HUDEP-2 (cell line): ENCODE measurements around the gene PRR12.

Source experiments
- DNase-seq, 76 experiments: peaks; one replicate each; lab custom pipeline; 2025; ENCODE audit not compliant: unreplicated experiment in 76 of 76; lab: John Stamatoyannopoulos, UW

The PRR12 gene

GRCh38 chr19:49589502-49589905, 1.5 kb upstream of the PRR12 start:
- DNase-seq, result no peak

- peak; percentile 88 to 100 (median 99) for DNase-seq
Measured at GRCh38 chr19:49590071-49590970, 661 bp upstream of the PRR12 start.

GRCh38 chr19:49591731-49592485, 926 bp downstream of the PRR12 start:
- DNase-seq, result peak in 40 of 76 experiments; percentile 17 to 73 (median 46)

GRCh38 chr19:49592486-49593232, 1.7 kb downstream of the PRR12 start:
- DNase-seq, result peak in 23 of 76 experiments; percentile 10 to 63 (median 35)

- DNase-seq, result peak in 73 of 76 experiments; percentile 68 to 98 (median 94)
Measured at GRCh38 chr19:49593233-49594113, 2.5 kb downstream of the PRR12 start.

GRCh38 chr19:49594157-49594992, 3.4 kb downstream of the PRR12 start:
- DNase-seq, result no peak

- no peak for DNase-seq
Measured at GRCh38 chr19:49594993-49595818, 4.2 kb downstream of the PRR12 start.

- DNase-seq, result no peak
Measured at GRCh38 chr19:49595819-49596404, 4.9 kb downstream of the PRR12 start.

GRCh38 chr19:49596407-49596806, 5.4 kb downstream of the PRR12 start:
- no peak for DNase-seq

- no peak for DNase-seq
Measured at GRCh38 chr19:49596954-49597702, 6.1 kb downstream of the PRR12 start.

- DNase-seq, result no peak
Measured at GRCh38 chr19:49597703-49597974, 6.7 kb downstream of the PRR12 start.

GRCh38 chr19:49599378-49600295, 8.7 kb downstream of the PRR12 start:
- no peak for DNase-seq

- no peak for DNase-seq
Measured at GRCh38 chr19:49601482-49602038, 10.6 kb downstream of the PRR12 start.

GRCh38 chr19:49602806-49603205, 11.8 kb downstream of the PRR12 start:
- DNase-seq, result no peak

GRCh38 chr19:49605605-49606004, 14.6 kb downstream of the PRR12 start:
- no peak for DNase-seq

GRCh38 chr19:49609499-49610092, 18.6 kb downstream of the PRR12 start:
- DNase-seq, result no peak
